Mammary epithelial cell (primary cell): ENCODE results near the gene SPATA32.

Experiments used
- EZH2 ChIP-seq: IDR thresholded peaks from 2 replicates; pipeline ENCODE4 v1.6.1; 2012; ENCODE audit warnings: low read length, inconsistent platforms, borderline replicate concordance
- TF ChIP-seq, protein P1 (sequence below), 2 donors: IDR thresholded peaks in 1 of 2; conservative IDR thresholded peaks in 1 of 2; 2 replicates each; pipeline ENCODE4 v1.5.1; 2011 to 2012; ENCODE audit warnings: inconsistent platforms in 2 of 2, low read length in 2 of 2, mild to moderate bottlenecking in 2 of 2, control low read depth in 1 of 2, low read depth in 1 of 2; ENCODE audit not compliant: insufficient read depth in 1 of 2; ENCODE audit errors: extremely low read depth in 1 of 2

DNA sequence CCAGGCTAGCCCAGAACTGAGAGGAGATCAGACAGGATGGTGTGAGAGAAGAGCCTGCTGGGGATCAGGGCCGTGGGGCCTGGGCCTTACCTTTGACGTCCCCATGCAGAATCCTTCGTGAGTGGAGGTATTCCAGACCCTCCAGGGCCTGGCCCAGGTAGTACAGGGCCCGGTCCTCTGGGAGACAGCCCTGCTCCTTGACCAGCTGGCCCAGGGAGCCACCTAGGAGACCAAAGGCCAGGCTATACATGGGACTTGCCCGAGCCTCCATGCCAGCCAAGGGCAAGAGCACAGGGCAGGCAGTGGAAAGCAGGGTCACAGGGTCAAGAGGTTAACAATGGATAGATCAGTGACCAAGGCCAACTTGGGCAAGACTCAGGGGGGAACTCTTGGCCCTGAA lies 12.1 kb upstream of the SPATA32 start:
- TF ChIP-seq, protein P1, sequence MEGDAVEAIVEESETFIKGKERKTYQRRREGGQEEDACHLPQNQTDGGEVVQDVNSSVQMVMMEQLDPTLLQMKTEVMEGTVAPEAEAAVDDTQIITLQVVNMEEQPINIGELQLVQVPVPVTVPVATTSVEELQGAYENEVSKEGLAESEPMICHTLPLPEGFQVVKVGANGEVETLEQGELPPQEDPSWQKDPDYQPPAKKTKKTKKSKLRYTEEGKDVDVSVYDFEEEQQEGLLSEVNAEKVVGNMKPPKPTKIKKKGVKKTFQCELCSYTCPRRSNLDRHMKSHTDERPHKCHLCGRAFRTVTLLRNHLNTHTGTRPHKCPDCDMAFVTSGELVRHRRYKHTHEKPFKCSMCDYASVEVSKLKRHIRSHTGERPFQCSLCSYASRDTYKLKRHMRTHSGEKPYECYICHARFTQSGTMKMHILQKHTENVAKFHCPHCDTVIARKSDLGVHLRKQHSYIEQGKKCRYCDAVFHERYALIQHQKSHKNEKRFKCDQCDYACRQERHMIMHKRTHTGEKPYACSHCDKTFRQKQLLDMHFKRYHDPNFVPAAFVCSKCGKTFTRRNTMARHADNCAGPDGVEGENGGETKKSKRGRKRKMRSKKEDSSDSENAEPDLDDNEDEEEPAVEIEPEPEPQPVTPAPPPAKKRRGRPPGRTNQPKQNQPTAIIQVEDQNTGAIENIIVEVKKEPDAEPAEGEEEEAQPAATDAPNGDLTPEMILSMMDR (conservative IDR thresholded peaks at IDR 0.05 in 1 of 2, IDR thresholded peaks at IDR 0.05 in 1 of 2; ENCODE audit: extremely low read depth in 1 of 2, insufficient read depth in 1 of 2, low read depth in 1 of 2, low read length in 2 of 2): no peak
- TF ChIP-seq EZH2: no peak
